ENCODE results near the gene KMT5C. TPM values are rescaled to one million over a fixed set of nuclear protein-coding genes. Genes with fewer than 3 reads are reported as not detected.

The KMT5C gene
- total RNA-seq, 1 experiment from 2014 or later = 54.5 TPM

GRCh38 chr19:55324662-55325061, 15.0 kb upstream of the KMT5C start:
- H4K8ac ChIP-seq (replicated peaks; ENCODE audit: insufficient read length, low read depth, low read length) = no peak overlapping the region
- no peak overlapping the region for H3K27ac ChIP-seq (ENCODE audit: insufficient read length, low read depth, low read length)
- no peaks in the 10 kb centered on the region for H3K79me2 ChIP-seq (ENCODE audit: insufficient read depth, low read length)
- H3K27me3 ChIP-seq (ENCODE audit: insufficient read depth, low read length) = no peaks in the 10 kb centered on the region
- H3K27ac Mint-ChIP-seq = no peak overlapping the region
- H4K91ac ChIP-seq (ENCODE audit: insufficient read length, low read depth, low read length) = no peak overlapping the region
- no peak overlapping the region for H2AFZ ChIP-seq (ENCODE audit: low read length)
- peaks cover 18 to 33% of the 10 kb centered on the region in 2 experiments for H3K4me1 Mint-ChIP-seq
- H4K20me1 ChIP-seq (ENCODE audit: control insufficient read depth, insufficient read depth, insufficient read length) = no peaks in the 10 kb centered on the region
- no peak overlapping the region for H2BK12ac ChIP-seq (ENCODE audit: insufficient read length, low read depth, low read length)
- H3K4me3 Mint-ChIP-seq = no peak overlapping the region
- no peaks in the 10 kb centered on the region for H3K79me1 ChIP-seq (ENCODE audit: insufficient read depth, low read depth, low read length, poor library complexity, severe bottlenecking)
- no peaks in the 10 kb centered on the region for H3K4me1 ChIP-seq (ENCODE audit: insufficient read depth, low read length)
- H3K36me3 Mint-ChIP-seq (ENCODE audit: insufficient read depth in 1 of 3, low read depth in 3 of 3) = peaks cover 0 to 2% (median 0%) of the 10 kb centered on the region in 3 experiments; a peak in 1 of 7 replicates
- H2AK5ac ChIP-seq (ENCODE audit: insufficient read length, low read length) = no peak overlapping the region
- H3T11ph ChIP-seq (ENCODE audit: low read length) = no peak overlapping the region
- no peak for DNase-seq
- H4K5ac ChIP-seq (ENCODE audit: insufficient read length, low read depth, low read length) = no peak overlapping the region
- no peak overlapping the region for H3K14ac ChIP-seq (ENCODE audit: insufficient read depth, low read length)
- no peak overlapping the region for H2BK20ac ChIP-seq (ENCODE audit: low read depth, low read length, poor library complexity, severe bottlenecking)
- no peak overlapping the region for H3K18ac ChIP-seq (ENCODE audit: insufficient read length, low read depth, low read length)
- no peak for TF ChIP-seq CTCF (conservative IDR thresholded peaks at IDR 0.05)
- no peak overlapping the region for H3K4me2 ChIP-seq (ENCODE audit: insufficient read depth, insufficient read length, low read length)
- H3K9ac ChIP-seq (ENCODE audit: extremely low read depth, insufficient read length, low read length) = no peak overlapping the region
- H2BK120ac ChIP-seq (ENCODE audit: low read depth, low read length, poor library complexity, severe bottlenecking) = no peak overlapping the region
- H3K56ac ChIP-seq (ENCODE audit: insufficient read length, low read depth, low read length) = no peak overlapping the region
- no peak overlapping the region for H2BK5ac ChIP-seq (ENCODE audit: insufficient read length, low read length)
- no peak overlapping the region for H3K23ac ChIP-seq (ENCODE audit: insufficient read length, low read depth, low read length)
- H3K9me3 ChIP-seq (ENCODE audit: control insufficient read depth, low read depth, low read length) = no peaks in the 10 kb centered on the region
- no peak overlapping the region for H2BK15ac ChIP-seq (ENCODE audit: low read depth, low read length)
- H3K23me2 ChIP-seq (ENCODE audit: insufficient read length, low read depth, low read length, poor library complexity, severe bottlenecking) = no peaks in the 10 kb centered on the region
- H3K27me3 Mint-ChIP-seq (ENCODE audit: low read depth) = peaks cover 33% of the 10 kb centered on the region
- H3K9me3 Mint-ChIP-seq = no peaks in the 10 kb centered on the region; a peak in 1 of 5 replicates
- H3K4ac ChIP-seq (ENCODE audit: low read depth, low read length) = no peak overlapping the region
- WGBS (ENCODE audit: extremely low coverage, insufficient read length, low lambda C conversion rate) = no CpG with 5 or more reads among the region's 6 CpGs
